A549 (cell line): Measurements from ENCODE around the gene EXOC6.

ENCODE experiments used
- BHLHE40 ChIP-seq: IDR thresholded peaks from 2 replicates; pipeline ENCODE4 v1.6.1; 2012; ENCODE audit warnings: low read depth, low read length, inconsistent platforms
- FOSL2 ChIP-seq, 2 experiments: fragments of 450-650 bp in 1 of 2; fragments of >200 bp in 1 of 2; sonication (Bioruptor Twin) in 1 of 2; formaldehyde crosslinking; IDR thresholded peaks; 2 replicates each; pipeline versions ENCODE4 v1.5.0 to v1.6.1; 2016 to 2020; ENCODE audit warnings: mild to moderate bottlenecking in 1 of 2, moderate library complexity in 1 of 2
- JUN ChIP-seq, 2 experiments: fragments of >200 bp; sonication (Bioruptor Twin); formaldehyde crosslinking; IDR thresholded peaks; 2 replicates in 1 of 2; 3 replicates in 1 of 2; pipeline ENCODE4 v1.6.1; 2016 to 2017
- POLR2A ChIP-seq: IDR thresholded peaks from 2 replicates; pipeline ENCODE4 v1.6.1; 2012; ENCODE audit warnings: mild to moderate bottlenecking, low read length
- POLR2AphosphoS2 ChIP-seq: conservative IDR thresholded peaks from 2 replicates; pipeline ENCODE4 v1.6.1; 2012; ENCODE audit warnings: low read length, improper control_type of control experiment, inconsistent platforms
- ZSCAN20 ChIP-seq: fragments of 250-450 bp; sonication (Bioruptor Pico); IDR thresholded peaks from 2 replicates; pipeline ENCODE4 v1.8.0; 2022; ENCODE audit warnings: mild to moderate bottlenecking, moderate library complexity
- TF ChIP-seq, protein P1 (sequence below): fragments of >200 bp; sonication (Bioruptor Twin); formaldehyde crosslinking; IDR thresholded peaks from 3 replicates; pipeline ENCODE4 v1.5.1; 2016
- TF ChIP-seq, protein P2 (sequence below): fragments of 200-600 bp; sonication (generic); IDR thresholded peaks from 2 replicates; pipeline ENCODE4 v1.6.1; 2016; ENCODE audit warnings: antibody characterized with exemption, mild to moderate bottlenecking, moderate library complexity

DNA sequence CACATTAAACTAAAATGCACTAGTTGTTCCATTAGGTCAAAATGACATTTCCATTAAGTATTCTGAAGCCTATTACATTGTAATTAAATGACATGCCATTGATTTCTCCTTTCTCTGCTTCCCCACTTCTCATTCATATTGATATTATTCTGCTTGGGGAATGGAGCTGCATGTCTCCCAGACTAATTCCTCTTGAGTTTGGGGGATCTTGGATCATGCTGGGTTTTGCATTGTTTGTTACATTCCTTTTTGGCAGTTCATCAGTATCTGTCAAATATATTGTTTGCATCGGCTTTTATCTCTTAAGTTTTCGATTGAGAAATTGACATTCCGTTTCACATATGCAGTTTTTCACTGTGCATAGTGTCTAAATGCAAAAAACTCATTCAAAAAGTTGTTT, 147.2 kb downstream of the EXOC6 start:
- no peak for TF ChIP-seq JUN (IDR thresholded peaks at IDR 0.05)
- TF ChIP-seq POLR2AphosphoS2 = no peak
- TF ChIP-seq, protein P1, sequence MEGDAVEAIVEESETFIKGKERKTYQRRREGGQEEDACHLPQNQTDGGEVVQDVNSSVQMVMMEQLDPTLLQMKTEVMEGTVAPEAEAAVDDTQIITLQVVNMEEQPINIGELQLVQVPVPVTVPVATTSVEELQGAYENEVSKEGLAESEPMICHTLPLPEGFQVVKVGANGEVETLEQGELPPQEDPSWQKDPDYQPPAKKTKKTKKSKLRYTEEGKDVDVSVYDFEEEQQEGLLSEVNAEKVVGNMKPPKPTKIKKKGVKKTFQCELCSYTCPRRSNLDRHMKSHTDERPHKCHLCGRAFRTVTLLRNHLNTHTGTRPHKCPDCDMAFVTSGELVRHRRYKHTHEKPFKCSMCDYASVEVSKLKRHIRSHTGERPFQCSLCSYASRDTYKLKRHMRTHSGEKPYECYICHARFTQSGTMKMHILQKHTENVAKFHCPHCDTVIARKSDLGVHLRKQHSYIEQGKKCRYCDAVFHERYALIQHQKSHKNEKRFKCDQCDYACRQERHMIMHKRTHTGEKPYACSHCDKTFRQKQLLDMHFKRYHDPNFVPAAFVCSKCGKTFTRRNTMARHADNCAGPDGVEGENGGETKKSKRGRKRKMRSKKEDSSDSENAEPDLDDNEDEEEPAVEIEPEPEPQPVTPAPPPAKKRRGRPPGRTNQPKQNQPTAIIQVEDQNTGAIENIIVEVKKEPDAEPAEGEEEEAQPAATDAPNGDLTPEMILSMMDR = no peak
- TF ChIP-seq FOSL2 (IDR thresholded peaks at IDR 0.05) = no peak
- TF ChIP-seq FOSL2 (CRISPR knock-in tag; IDR thresholded peaks at IDR 0.05) = no peak
- no peak for TF ChIP-seq POLR2A
- TF ChIP-seq ZSCAN20 = no peak
- no peak for TF ChIP-seq BHLHE40
- TF ChIP-seq, protein P2, sequence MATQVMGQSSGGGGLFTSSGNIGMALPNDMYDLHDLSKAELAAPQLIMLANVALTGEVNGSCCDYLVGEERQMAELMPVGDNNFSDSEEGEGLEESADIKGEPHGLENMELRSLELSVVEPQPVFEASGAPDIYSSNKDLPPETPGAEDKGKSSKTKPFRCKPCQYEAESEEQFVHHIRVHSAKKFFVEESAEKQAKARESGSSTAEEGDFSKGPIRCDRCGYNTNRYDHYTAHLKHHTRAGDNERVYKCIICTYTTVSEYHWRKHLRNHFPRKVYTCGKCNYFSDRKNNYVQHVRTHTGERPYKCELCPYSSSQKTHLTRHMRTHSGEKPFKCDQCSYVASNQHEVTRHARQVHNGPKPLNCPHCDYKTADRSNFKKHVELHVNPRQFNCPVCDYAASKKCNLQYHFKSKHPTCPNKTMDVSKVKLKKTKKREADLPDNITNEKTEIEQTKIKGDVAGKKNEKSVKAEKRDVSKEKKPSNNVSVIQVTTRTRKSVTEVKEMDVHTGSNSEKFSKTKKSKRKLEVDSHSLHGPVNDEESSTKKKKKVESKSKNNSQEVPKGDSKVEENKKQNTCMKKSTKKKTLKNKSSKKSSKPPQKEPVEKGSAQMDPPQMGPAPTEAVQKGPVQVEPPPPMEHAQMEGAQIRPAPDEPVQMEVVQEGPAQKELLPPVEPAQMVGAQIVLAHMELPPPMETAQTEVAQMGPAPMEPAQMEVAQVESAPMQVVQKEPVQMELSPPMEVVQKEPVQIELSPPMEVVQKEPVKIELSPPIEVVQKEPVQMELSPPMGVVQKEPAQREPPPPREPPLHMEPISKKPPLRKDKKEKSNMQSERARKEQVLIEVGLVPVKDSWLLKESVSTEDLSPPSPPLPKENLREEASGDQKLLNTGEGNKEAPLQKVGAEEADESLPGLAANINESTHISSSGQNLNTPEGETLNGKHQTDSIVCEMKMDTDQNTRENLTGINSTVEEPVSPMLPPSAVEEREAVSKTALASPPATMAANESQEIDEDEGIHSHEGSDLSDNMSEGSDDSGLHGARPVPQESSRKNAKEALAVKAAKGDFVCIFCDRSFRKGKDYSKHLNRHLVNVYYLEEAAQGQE = no peak
